ENCODE measurements around the gene KNSTRN.

- TF ChIP-seq CTCF (IDR thresholded peaks at IDR 0.05; ENCODE audit: control extremely low read depth in 1 of 3, insufficient read depth in 1 of 3, low read depth in 1 of 3, low read length in 3 of 3) = no peak
- TF ChIP-seq HDAC6 (IDR thresholded peaks at IDR 0.05; ENCODE audit: low read depth, low read length) = no peak
- TF ChIP-seq EZH2 (IDR thresholded peaks at IDR 0.05; ENCODE audit: low read depth, low read length, severe bottlenecking) = no peak
- TF ChIP-seq POLR2A (IDR thresholded peaks at IDR 0.05; ENCODE audit: control extremely low read depth in 1 of 2, low read depth in 2 of 2, low read length in 2 of 2) = no peak
- no peak for TF ChIP-seq SIX5 (IDR thresholded peaks at IDR 0.05; ENCODE audit: low read depth, low read length)
- TF ChIP-seq EP300 (IDR thresholded peaks at IDR 0.05; ENCODE audit: borderline replicate concordance in 1 of 2, low read depth in 2 of 2, low read length in 2 of 2) = no peak
- TF ChIP-seq RNF2 (IDR thresholded peaks at IDR 0.05; ENCODE audit: borderline replicate concordance, low read depth, low read length, missing control alignments, poor library complexity, severe bottlenecking) = no peak
- no peak for TF ChIP-seq TAF1 (IDR thresholded peaks at IDR 0.05; ENCODE audit: low read depth, low read length)
- no peak for TF ChIP-seq JUN (IDR thresholded peaks at IDR 0.05; ENCODE audit: low read depth, low read length)
- no peak for TF ChIP-seq CHD2 (IDR thresholded peaks at IDR 0.05; ENCODE audit: low read length)
- TF ChIP-seq TBP (IDR thresholded peaks at IDR 0.05; ENCODE audit: low read depth, low read length) = no peak
- no peak for TF ChIP-seq CBX5 (IDR thresholded peaks at IDR 0.05; ENCODE audit: low read depth, low read length)
- no peak for TF ChIP-seq RAD21 (IDR thresholded peaks at IDR 0.05 in 1 of 2, conservative IDR thresholded peaks at IDR 0.05 in 1 of 2; ENCODE audit: low read depth in 2 of 2, low read length in 2 of 2)
- no peak for TF ChIP-seq MAFK (IDR thresholded peaks at IDR 0.05; ENCODE audit: low read depth, low read length)
These were observed 46.7 kb downstream of the KNSTRN start for GRCh38 chr15:40429068-40429710.

Data from H1 (cell line).